ENCODE data around the gene CCDC112. TPM values are rescaled to one million over a fixed set of nuclear protein-coding genes. Genes with fewer than 3 reads are reported as not detected.
"Not testable (repeated sequence)": the region's sequence is repeated elsewhere in the genome, so short reads cannot be mapped to it uniquely, and the experiment has no call there.

Gene CCDC112
- total RNA-seq, 1 donor from 2014 or later: 0.29 TPM

GRCh38 chr5:115267617-115268016 lies 28.8 kb downstream of the CCDC112 start:
- no peak overlapping the region for H3K27ac Mint-ChIP-seq
- peaks cover 7% of the 10 kb centered on the region for H3K4me1 Mint-ChIP-seq (ENCODE audit: low read depth)
- intact Hi-C loops (cut with micrococcal nuclease): no loop called here
- peaks cover 14% of the 10 kb centered on the region for H3K9me3 Mint-ChIP-seq
- peaks cover 4% of the 10 kb centered on the region for H3K36me3 Mint-ChIP-seq (ENCODE audit: low read depth)
- peaks cover 9% of the 10 kb centered on the region for H3K27me3 Mint-ChIP-seq (ENCODE audit: insufficient read depth)
- DNase-seq (ENCODE audit: low spot score): no peak
- H3K4me3 Mint-ChIP-seq: no peak overlapping the region

GRCh38 chr5:115265220-115265619 lies 31.2 kb downstream of the CCDC112 start:
- no peak overlapping the region for H3K4me3 Mint-ChIP-seq
- H3K27ac Mint-ChIP-seq: no peak overlapping the region
- peaks cover 7% of the 10 kb centered on the region for H3K27me3 Mint-ChIP-seq (ENCODE audit: insufficient read depth)
- peaks cover 11% of the 10 kb centered on the region for H3K36me3 Mint-ChIP-seq (ENCODE audit: low read depth)
- H3K9me3 Mint-ChIP-seq: peaks cover 14% of the 10 kb centered on the region
- H3K4me1 Mint-ChIP-seq (ENCODE audit: low read depth): peaks cover 25% of the 10 kb centered on the region
- DNase-seq (ENCODE audit: low spot score): no peak
- intact Hi-C loops (cut with micrococcal nuclease): no loop called here

- intact Hi-C loops (cut with micrococcal nuclease): loop anchor here (5.0 kb wide), 1 partner anchor 818 kb away; no protein-coding TSS in a partner anchor
Measured at GRCh38 chr5:115264786-115265185, 31.7 kb downstream of the CCDC112 start.

GRCh38 chr5:115263078-115263380 lies 33.4 kb downstream of the CCDC112 start:
- DNase-seq (ENCODE audit: low spot score): no peak
- H3K27ac Mint-ChIP-seq: peak overlapping the region; percentile 87
- peak overlapping the region; percentile 97 for H3K4me3 Mint-ChIP-seq
- H3K36me3 Mint-ChIP-seq (ENCODE audit: low read depth): peaks cover 14% of the 10 kb centered on the region
- intact Hi-C loops (cut with micrococcal nuclease): loop anchor here (2.0 to 5.0 kb wide), 3 partner anchors 282 to 819 kb away; partner anchors contain the start of genes AP3S1, ATG12 and FEM1C
- peaks cover 14% of the 10 kb centered on the region for H3K9me3 Mint-ChIP-seq
- peaks cover 40% of the 10 kb centered on the region for H3K4me1 Mint-ChIP-seq (ENCODE audit: low read depth)
- H3K27me3 Mint-ChIP-seq (ENCODE audit: insufficient read depth): peaks cover 3% of the 10 kb centered on the region

More at GRCh38 chr5:115264786-115265185, 31.7 kb downstream of the CCDC112 start:
- no peak overlapping the region for H3K4me3 Mint-ChIP-seq
- peaks cover 30% of the 10 kb centered on the region for H3K4me1 Mint-ChIP-seq (ENCODE audit: low read depth)
- no peak overlapping the region for H3K27ac Mint-ChIP-seq
- no peak for DNase-seq (ENCODE audit: low spot score)
- peaks cover 6% of the 10 kb centered on the region for H3K27me3 Mint-ChIP-seq (ENCODE audit: insufficient read depth)
- H3K9me3 Mint-ChIP-seq: peaks cover 14% of the 10 kb centered on the region
- H3K36me3 Mint-ChIP-seq (ENCODE audit: low read depth): peaks cover 11% of the 10 kb centered on the region

GRCh38 chr5:115262321-115263077 lies 34.0 kb downstream of the CCDC112 start, which contains the start of gene PGGT1B:
Gene PGGT1B, minus strand, starts transcription at chr5:115262877. Its CDS starts 26 bp downstream, at chr5:115262851.
- peaks cover 14% of the 10 kb centered on the region for H3K9me3 Mint-ChIP-seq
- intact Hi-C loops (cut with micrococcal nuclease): loop anchor here (1.0 to 5.0 kb wide), 4 partner anchors 34 to 820 kb away; partner anchors contain the start of genes AP3S1, ATG12, CCDC112 and FEM1C
- H3K27ac Mint-ChIP-seq: peak within 1 kb of the TSS; percentile 87
- peaks cover 15% of the 10 kb centered on the region for H3K36me3 Mint-ChIP-seq (ENCODE audit: low read depth)
- peak; percentile 64 for DNase-seq (ENCODE audit: low spot score)
- peak within 1 kb of the TSS; percentile 97 for H3K4me3 Mint-ChIP-seq
- H3K27me3 Mint-ChIP-seq (ENCODE audit: insufficient read depth): peaks cover 3% of the 10 kb centered on the region
- H3K4me1 Mint-ChIP-seq (ENCODE audit: low read depth): peaks cover 42% of the 10 kb centered on the region

GRCh38 chr5:115262011-115262320 lies 34.5 kb downstream of the CCDC112 start:
- peaks cover 14% of the 10 kb centered on the region for H3K9me3 Mint-ChIP-seq
- H3K27me3 Mint-ChIP-seq (ENCODE audit: insufficient read depth): peaks cover 3% of the 10 kb centered on the region
- H3K36me3 Mint-ChIP-seq (ENCODE audit: low read depth): peaks cover 15% of the 10 kb centered on the region
- H3K4me3 Mint-ChIP-seq: peak overlapping the region; percentile 97
- peak overlapping the region; percentile 87 for H3K27ac Mint-ChIP-seq
- intact Hi-C loops (cut with micrococcal nuclease): loop anchor here (1.0 to 5.0 kb wide), 4 partner anchors 34 to 820 kb away; partner anchors contain the start of genes AP3S1, ATG12, CCDC112 and FEM1C
- no peak for DNase-seq (ENCODE audit: low spot score)
- H3K4me1 Mint-ChIP-seq (ENCODE audit: low read depth): peaks cover 42% of the 10 kb centered on the region

GRCh38 chr5:115260248-115260647 lies 36.2 kb downstream of the CCDC112 start:
- peaks cover 14% of the 10 kb centered on the region for H3K9me3 Mint-ChIP-seq
- no peak overlapping the region for H3K27ac Mint-ChIP-seq
- H3K4me1 Mint-ChIP-seq (ENCODE audit: low read depth): peaks cover 42% of the 10 kb centered on the region
- peaks cover 15% of the 10 kb centered on the region for H3K36me3 Mint-ChIP-seq (ENCODE audit: low read depth)
- no peak overlapping the region for H3K4me3 Mint-ChIP-seq
- no peaks in the 10 kb centered on the region for H3K27me3 Mint-ChIP-seq (ENCODE audit: insufficient read depth)
- intact Hi-C loops (cut with micrococcal nuclease): loop anchor here (5.0 kb wide), 1 partner anchor 822 kb away; no protein-coding TSS in a partner anchor
- DNase-seq (ENCODE audit: low spot score): no peak

- Mint-ChIP-seq H3K9me3 (peaks cover 3% of the 10 kb centered on the region), H3K27me3 (ENCODE audit: insufficient read depth) (no peaks in the 10 kb centered on the region), H3K4me3 (no peak overlapping the region), H3K27ac (no peak overlapping the region), H3K4me1 (ENCODE audit: low read depth) (peaks cover 38% of the 10 kb centered on the region), H3K36me3 (ENCODE audit: low read depth) (peaks cover 12% of the 10 kb centered on the region)
- intact Hi-C loops (cut with micrococcal nuclease): no loop called here
- no peak for DNase-seq (ENCODE audit: low spot score)
Measured at GRCh38 chr5:115257981-115258380, 38.5 kb downstream of the CCDC112 start.

GRCh38 chr5:115249379-115249778 lies 47.1 kb downstream of the CCDC112 start:
- H3K27me3 Mint-ChIP-seq (ENCODE audit: insufficient read depth); H3K27ac Mint-ChIP-seq; DNase-seq (ENCODE audit: low spot score); H3K4me1 Mint-ChIP-seq (ENCODE audit: low read depth); H3K36me3 Mint-ChIP-seq (ENCODE audit: low read depth); H3K4me3 Mint-ChIP-seq; H3K9me3 Mint-ChIP-seq: not testable (repeated sequence)
- intact Hi-C loops (cut with micrococcal nuclease): loop anchor here (5.0 kb wide), 1 partner anchor 1637 kb away; no protein-coding TSS in a partner anchor

GRCh38 chr5:115246361-115246991 lies 50.0 kb downstream of the CCDC112 start:
- intact Hi-C loops (cut with micrococcal nuclease): loop anchor here (1.0 to 5.0 kb wide), 4 partner anchors 37 to 1634 kb away; no protein-coding TSS in a partner anchor
- H3K36me3 Mint-ChIP-seq (ENCODE audit: low read depth): peaks cover 7% of the 10 kb centered on the region
- no peak for DNase-seq (ENCODE audit: low spot score)
- no peaks in the 10 kb centered on the region for H3K27me3 Mint-ChIP-seq (ENCODE audit: insufficient read depth)
- H3K9me3 Mint-ChIP-seq: no peaks in the 10 kb centered on the region
- H3K27ac Mint-ChIP-seq: no peak overlapping the region
- H3K4me3 Mint-ChIP-seq: no peak overlapping the region
- peaks cover 14% of the 10 kb centered on the region for H3K4me1 Mint-ChIP-seq (ENCODE audit: low read depth)

GRCh38 chr5:115243412-115243811 lies 53.0 kb downstream of the CCDC112 start:
- H3K4me1 Mint-ChIP-seq (ENCODE audit: low read depth): peaks cover 10% of the 10 kb centered on the region
- intact Hi-C loops (cut with micrococcal nuclease): no loop called here
- no peaks in the 10 kb centered on the region for H3K9me3 Mint-ChIP-seq
- H3K4me3 Mint-ChIP-seq: no peak overlapping the region
- no peak for DNase-seq (ENCODE audit: low spot score)
- H3K27ac Mint-ChIP-seq: no peak overlapping the region
- H3K36me3 Mint-ChIP-seq (ENCODE audit: low read depth): peaks cover 21% of the 10 kb centered on the region
- no peaks in the 10 kb centered on the region for H3K27me3 Mint-ChIP-seq (ENCODE audit: insufficient read depth)

GRCh38 chr5:115241881-115242642 lies 54.4 kb downstream of the CCDC112 start:
- intact Hi-C loops (cut with micrococcal nuclease): no loop called here
- Mint-ChIP-seq H3K36me3 (ENCODE audit: low read depth) (peaks cover 21% of the 10 kb centered on the region), H3K27me3 (ENCODE audit: insufficient read depth) (no peaks in the 10 kb centered on the region), H3K9me3 (no peaks in the 10 kb centered on the region), H3K4me3 (no peak overlapping the region), H3K27ac (no peak overlapping the region), H3K4me1 (ENCODE audit: low read depth) (peaks cover 10% of the 10 kb centered on the region)
- DNase-seq (ENCODE audit: low spot score): no peak

Data from activated T-helper 1 cell treated with anti-CD3 and anti-CD28 coated beads, Interleukin-12 subunit alpha, Interleukin-12 subunit beta, Interleukin-2, Interleukin-4 antibody, amounts not matched to agents 30 ng/mL and 10 ng/mL and 1 ng/mL, durations not matched to agents 14 hours and 24 hours and 36 hours (primary cell).